ENCODE measurements around the gene CES3.

DNA sequence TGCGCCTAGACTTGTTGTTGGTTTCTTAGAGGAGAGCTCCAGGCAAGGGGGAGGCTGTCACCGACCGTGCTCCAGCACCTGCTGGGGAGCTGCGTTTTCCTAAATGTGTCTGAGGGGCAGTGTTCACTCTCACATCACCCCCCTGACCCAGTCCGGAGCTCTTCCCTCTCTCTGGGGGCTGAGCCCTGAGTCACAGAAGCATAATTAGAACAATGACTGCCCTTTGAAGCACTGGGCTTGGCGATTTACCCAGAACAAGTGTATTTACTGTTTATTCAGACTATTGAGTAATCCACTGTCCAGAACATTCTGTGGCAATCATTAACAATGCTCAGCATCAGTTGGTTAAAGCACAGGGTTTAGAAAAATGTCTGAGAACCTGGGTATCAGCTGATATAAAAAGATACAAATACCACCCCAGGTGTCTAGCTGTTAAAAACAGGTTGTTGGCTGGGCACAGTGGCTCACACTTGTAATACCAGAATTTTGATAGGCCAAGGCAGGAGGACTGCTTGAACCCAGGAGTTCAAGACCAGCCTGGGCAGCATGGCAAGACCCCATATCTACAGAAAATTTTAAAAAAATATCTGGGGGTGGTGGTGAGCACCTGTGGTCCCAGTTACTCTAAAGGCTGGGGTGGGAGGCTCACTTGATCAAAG lies 35.4 kb downstream of the CES3 start:
- TF ChIP-seq, protein P1, sequence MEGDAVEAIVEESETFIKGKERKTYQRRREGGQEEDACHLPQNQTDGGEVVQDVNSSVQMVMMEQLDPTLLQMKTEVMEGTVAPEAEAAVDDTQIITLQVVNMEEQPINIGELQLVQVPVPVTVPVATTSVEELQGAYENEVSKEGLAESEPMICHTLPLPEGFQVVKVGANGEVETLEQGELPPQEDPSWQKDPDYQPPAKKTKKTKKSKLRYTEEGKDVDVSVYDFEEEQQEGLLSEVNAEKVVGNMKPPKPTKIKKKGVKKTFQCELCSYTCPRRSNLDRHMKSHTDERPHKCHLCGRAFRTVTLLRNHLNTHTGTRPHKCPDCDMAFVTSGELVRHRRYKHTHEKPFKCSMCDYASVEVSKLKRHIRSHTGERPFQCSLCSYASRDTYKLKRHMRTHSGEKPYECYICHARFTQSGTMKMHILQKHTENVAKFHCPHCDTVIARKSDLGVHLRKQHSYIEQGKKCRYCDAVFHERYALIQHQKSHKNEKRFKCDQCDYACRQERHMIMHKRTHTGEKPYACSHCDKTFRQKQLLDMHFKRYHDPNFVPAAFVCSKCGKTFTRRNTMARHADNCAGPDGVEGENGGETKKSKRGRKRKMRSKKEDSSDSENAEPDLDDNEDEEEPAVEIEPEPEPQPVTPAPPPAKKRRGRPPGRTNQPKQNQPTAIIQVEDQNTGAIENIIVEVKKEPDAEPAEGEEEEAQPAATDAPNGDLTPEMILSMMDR (IDR thresholded peaks at IDR 0.05; ENCODE audit: insufficient read depth, low read length, poor library complexity, severe bottlenecking): no peak
- no peak for TF ChIP-seq EZH2phosphoT487 (conservative IDR thresholded peaks at IDR 0.05; ENCODE audit: low read length)
